ENCODE data around the gene NANS.

Gene NANS

DNA sequence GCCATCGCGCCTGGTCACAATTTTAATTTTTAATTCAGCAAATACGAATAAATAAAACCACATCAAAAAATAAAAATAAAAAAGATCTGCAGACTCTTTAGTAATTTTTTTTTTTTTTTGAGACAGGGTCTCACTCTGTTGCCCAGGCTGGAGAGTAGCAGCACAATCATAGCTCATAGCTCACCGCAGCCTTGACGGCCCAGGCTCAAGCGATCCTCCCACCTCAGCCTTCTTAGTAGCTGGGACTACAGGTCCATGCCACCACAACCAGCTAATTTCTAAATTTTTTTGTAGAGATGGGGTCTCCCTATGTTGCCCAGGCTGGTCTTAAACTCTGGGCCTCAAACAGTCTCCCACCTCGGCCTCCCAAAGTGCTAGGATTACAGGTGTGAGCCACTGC is 14.2 kb downstream of the NANS start:
- no peaks in the 10 kb centered on the region for H3K27me3 ChIP-seq (ENCODE audit: insufficient read depth, poor library complexity, severe bottlenecking)
- DNase-seq (ENCODE audit: low read depth in 1 of 2, low spot score in 1 of 2), result no peak
- no peak overlapping the region for H3K27ac ChIP-seq (replicated peaks)
- no peak for TF ChIP-seq GABPA (IDR thresholded peaks at IDR 0.05; ENCODE audit: low read depth)
- TF ChIP-seq POLR2AphosphoS5 (IDR thresholded peaks at IDR 0.05; ENCODE audit: low read depth), result no peak
- no peak for TF ChIP-seq SPI1 (IDR thresholded peaks at IDR 0.05; ENCODE audit: borderline replicate concordance, low read depth)
- TF ChIP-seq, protein P1, sequence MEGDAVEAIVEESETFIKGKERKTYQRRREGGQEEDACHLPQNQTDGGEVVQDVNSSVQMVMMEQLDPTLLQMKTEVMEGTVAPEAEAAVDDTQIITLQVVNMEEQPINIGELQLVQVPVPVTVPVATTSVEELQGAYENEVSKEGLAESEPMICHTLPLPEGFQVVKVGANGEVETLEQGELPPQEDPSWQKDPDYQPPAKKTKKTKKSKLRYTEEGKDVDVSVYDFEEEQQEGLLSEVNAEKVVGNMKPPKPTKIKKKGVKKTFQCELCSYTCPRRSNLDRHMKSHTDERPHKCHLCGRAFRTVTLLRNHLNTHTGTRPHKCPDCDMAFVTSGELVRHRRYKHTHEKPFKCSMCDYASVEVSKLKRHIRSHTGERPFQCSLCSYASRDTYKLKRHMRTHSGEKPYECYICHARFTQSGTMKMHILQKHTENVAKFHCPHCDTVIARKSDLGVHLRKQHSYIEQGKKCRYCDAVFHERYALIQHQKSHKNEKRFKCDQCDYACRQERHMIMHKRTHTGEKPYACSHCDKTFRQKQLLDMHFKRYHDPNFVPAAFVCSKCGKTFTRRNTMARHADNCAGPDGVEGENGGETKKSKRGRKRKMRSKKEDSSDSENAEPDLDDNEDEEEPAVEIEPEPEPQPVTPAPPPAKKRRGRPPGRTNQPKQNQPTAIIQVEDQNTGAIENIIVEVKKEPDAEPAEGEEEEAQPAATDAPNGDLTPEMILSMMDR (IDR thresholded peaks at IDR 0.05; ENCODE audit: insufficient read depth, low read length), result no peak
- TF ChIP-seq, protein P2, sequence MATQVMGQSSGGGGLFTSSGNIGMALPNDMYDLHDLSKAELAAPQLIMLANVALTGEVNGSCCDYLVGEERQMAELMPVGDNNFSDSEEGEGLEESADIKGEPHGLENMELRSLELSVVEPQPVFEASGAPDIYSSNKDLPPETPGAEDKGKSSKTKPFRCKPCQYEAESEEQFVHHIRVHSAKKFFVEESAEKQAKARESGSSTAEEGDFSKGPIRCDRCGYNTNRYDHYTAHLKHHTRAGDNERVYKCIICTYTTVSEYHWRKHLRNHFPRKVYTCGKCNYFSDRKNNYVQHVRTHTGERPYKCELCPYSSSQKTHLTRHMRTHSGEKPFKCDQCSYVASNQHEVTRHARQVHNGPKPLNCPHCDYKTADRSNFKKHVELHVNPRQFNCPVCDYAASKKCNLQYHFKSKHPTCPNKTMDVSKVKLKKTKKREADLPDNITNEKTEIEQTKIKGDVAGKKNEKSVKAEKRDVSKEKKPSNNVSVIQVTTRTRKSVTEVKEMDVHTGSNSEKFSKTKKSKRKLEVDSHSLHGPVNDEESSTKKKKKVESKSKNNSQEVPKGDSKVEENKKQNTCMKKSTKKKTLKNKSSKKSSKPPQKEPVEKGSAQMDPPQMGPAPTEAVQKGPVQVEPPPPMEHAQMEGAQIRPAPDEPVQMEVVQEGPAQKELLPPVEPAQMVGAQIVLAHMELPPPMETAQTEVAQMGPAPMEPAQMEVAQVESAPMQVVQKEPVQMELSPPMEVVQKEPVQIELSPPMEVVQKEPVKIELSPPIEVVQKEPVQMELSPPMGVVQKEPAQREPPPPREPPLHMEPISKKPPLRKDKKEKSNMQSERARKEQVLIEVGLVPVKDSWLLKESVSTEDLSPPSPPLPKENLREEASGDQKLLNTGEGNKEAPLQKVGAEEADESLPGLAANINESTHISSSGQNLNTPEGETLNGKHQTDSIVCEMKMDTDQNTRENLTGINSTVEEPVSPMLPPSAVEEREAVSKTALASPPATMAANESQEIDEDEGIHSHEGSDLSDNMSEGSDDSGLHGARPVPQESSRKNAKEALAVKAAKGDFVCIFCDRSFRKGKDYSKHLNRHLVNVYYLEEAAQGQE (IDR thresholded peaks at IDR 0.05; ENCODE audit: insufficient replicate concordance, low read depth), result no peak
- no peak overlapping the region for H3K4me3 ChIP-seq (replicated peaks; ENCODE audit: insufficient read depth, low read length)

DNA sequence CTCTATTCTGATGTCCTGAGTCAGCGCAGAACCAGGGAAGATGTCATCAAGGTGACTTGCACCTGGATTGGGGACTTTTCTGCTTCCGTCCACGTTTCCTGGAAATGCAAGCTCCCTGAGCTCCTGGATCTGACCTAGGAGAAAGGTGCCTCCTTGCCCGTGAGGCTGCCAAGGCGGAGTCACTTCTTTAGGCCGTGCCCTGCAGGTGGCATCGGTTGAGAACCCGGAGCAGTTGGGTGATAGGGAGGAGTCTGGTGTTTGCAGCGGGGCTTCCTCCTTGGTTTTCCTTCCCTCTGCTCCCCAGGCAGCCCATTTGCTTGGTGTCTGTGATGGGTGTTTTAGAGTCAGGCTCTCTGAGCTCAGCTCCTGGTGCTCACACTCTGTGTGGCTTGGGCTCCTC is 15.2 kb downstream of the NANS start:
- no peaks in the 10 kb centered on the region for H3K27me3 ChIP-seq (ENCODE audit: insufficient read depth, poor library complexity, severe bottlenecking)
- H3K27ac ChIP-seq (replicated peaks), result peak overlapping the region; percentile 36
- H3K4me3 ChIP-seq (replicated peaks; ENCODE audit: insufficient read depth, low read length), result no peak overlapping the region
- DNase-seq (ENCODE audit: low read depth in 1 of 2, low spot score in 1 of 2), result peak in 1 of 2 experiments; percentile 71
- TF ChIP-seq POLR2AphosphoS5 (IDR thresholded peaks at IDR 0.05; ENCODE audit: low read depth), result no peak
- no peak for TF ChIP-seq SPI1 (IDR thresholded peaks at IDR 0.05; ENCODE audit: borderline replicate concordance, low read depth)
- TF ChIP-seq, protein P1 (IDR thresholded peaks at IDR 0.05; ENCODE audit: insufficient read depth, low read length), result no peak
- TF ChIP-seq GABPA (IDR thresholded peaks at IDR 0.05; ENCODE audit: low read depth), result no peak
- TF ChIP-seq, protein P2 (IDR thresholded peaks at IDR 0.05; ENCODE audit: insufficient replicate concordance, low read depth), result no peak

DNA sequence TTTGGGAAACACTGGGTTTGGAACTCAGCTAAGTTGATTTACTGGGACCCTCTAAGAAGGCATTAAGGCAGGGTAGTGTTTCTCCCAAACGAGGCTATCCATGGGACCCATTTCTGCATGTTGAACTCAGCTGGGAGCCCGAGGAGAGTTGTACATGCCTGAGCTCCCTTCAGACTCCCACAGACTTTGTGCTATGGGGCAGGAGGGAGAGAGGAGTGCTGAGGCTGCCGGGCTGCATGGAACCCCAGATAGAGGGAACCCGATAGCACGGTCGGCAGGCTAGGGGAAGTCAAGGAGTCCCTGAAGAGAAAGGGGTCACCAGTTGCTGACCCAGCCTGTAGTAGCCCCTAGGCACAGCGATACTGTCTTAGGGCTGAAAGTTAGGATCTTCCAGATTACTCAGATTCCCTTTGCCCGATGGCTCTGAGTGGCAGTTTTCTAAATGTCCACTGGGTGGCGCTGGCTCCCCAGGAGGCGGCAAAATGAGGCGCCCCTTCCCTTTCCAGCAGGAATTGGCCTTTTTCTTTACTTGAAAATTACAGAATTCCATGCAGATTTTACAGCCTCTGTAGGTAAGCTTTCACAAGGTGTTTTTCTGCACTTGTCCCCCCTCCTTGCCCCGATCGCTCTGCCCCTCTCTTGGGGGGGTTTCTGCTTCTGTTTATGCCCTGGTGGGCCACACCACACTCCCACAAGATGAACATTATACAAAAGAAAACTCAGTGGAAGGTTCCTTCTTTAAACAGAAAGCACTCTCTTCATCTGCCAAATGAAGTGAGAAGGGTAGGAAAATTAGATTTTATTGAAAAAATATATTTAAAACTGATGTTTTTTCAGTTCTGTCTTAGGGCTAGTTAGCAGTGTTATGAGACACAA is 17.8 kb downstream of the NANS start:
- DNase-seq (ENCODE audit: low read depth in 1 of 2, low spot score in 1 of 2), result peak in 1 of 2 experiments; percentile 56
- Histone ChIP-seq H3K27ac (replicated peaks) (no peak overlapping the region), H3K27me3 (ENCODE audit: insufficient read depth, poor library complexity, severe bottlenecking) (no peaks in the 10 kb centered on the region), H3K4me3 (replicated peaks; ENCODE audit: insufficient read depth, low read length) (no peak overlapping the region)
- TF ChIP-seq, protein P1 (IDR thresholded peaks at IDR 0.05; ENCODE audit: insufficient read depth, low read length), result peak; percentile 88
- TF ChIP-seq, protein P2 (IDR thresholded peaks at IDR 0.05; ENCODE audit: insufficient replicate concordance, low read depth), result no peak

Data from HL-60 (cell line).